NB4 (cell line): ENCODE measurements around the gene GMDS.

Experiments
- DNase-seq: peaks from one replicate; pipeline ENCODE4 v3.0.0; 2010; ENCODE audit warnings: low read depth
- H3K4me3 ChIP-seq: one replicate; pipeline ENCODE4 v1.5.1; 2011; ENCODE audit warnings: mild to moderate bottlenecking, low read depth, low read length, moderate library complexity
- MYC ChIP-seq: IDR thresholded peaks from 2 replicates; pipeline ENCODE4 v1.6.1; 2011; ENCODE audit warnings: low read depth, low read length
- POLR2A ChIP-seq: IDR thresholded peaks from 2 replicates; pipeline ENCODE4 v1.6.1; 2011; ENCODE audit warnings: mild to moderate bottlenecking; ENCODE audit not compliant: insufficient read length; ENCODE audit errors: extremely low read depth
- TF ChIP-seq, protein P1 (sequence below): IDR thresholded peaks from 2 replicates; pipeline ENCODE4 v1.6.1; 2011; ENCODE audit warnings: low read depth, low read length
- TF ChIP-seq, protein P2 (sequence below): IDR thresholded peaks from one replicate; pipeline ENCODE4 v1.5.1; 2012; ENCODE audit warnings: low read depth, low read length

The GMDS gene

DNA sequence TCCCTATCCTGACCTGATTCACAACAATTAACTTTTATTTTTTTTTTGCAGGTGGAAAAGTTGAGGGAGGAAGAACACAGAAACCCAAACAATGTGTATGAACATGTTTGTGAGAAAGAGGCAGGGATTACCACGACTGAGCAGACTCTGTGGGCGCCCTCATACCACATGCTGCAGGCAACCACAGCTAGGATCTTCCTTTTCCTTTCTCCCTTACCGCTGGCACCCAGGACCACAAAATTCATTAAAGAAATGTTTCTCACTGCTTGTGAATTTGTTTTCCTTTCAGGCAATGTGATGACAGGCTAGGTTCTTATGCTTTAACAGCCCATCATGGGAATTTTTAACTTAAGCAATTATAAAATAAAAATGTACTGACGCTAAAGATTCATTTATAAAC is 287.1 kb downstream of the GMDS start:
- no peak overlapping the region for H3K4me3 ChIP-seq
- TF ChIP-seq, protein P1, sequence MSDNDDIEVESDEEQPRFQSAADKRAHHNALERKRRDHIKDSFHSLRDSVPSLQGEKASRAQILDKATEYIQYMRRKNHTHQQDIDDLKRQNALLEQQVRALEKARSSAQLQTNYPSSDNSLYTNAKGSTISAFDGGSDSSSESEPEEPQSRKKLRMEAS = no peak
- no peak for TF ChIP-seq POLR2A
- no peak for TF ChIP-seq MYC
- TF ChIP-seq, protein P2, sequence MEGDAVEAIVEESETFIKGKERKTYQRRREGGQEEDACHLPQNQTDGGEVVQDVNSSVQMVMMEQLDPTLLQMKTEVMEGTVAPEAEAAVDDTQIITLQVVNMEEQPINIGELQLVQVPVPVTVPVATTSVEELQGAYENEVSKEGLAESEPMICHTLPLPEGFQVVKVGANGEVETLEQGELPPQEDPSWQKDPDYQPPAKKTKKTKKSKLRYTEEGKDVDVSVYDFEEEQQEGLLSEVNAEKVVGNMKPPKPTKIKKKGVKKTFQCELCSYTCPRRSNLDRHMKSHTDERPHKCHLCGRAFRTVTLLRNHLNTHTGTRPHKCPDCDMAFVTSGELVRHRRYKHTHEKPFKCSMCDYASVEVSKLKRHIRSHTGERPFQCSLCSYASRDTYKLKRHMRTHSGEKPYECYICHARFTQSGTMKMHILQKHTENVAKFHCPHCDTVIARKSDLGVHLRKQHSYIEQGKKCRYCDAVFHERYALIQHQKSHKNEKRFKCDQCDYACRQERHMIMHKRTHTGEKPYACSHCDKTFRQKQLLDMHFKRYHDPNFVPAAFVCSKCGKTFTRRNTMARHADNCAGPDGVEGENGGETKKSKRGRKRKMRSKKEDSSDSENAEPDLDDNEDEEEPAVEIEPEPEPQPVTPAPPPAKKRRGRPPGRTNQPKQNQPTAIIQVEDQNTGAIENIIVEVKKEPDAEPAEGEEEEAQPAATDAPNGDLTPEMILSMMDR = no peak
- DNase-seq = peak; percentile 23

DNA sequence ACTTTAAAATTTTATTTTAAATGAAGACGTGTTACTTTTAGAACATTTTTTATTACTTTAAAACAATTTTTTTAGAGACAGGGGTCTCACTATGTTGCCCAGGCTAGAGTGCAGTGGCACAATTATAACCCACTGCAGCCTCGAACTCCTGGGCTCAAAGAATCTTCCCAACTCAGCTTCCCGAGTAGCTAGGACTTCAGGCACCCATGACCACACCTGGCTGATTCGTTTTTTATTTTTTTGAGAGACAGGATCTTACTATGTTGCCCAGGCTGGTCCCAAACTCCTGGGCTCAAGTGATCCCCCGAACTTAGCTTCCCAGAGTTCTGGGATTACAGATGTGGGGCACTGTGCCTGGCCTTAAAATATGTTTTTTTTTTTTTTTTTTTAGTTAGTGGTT is 287.7 kb downstream of the GMDS start:
- H3K4me3 ChIP-seq = no peak overlapping the region

DNA sequence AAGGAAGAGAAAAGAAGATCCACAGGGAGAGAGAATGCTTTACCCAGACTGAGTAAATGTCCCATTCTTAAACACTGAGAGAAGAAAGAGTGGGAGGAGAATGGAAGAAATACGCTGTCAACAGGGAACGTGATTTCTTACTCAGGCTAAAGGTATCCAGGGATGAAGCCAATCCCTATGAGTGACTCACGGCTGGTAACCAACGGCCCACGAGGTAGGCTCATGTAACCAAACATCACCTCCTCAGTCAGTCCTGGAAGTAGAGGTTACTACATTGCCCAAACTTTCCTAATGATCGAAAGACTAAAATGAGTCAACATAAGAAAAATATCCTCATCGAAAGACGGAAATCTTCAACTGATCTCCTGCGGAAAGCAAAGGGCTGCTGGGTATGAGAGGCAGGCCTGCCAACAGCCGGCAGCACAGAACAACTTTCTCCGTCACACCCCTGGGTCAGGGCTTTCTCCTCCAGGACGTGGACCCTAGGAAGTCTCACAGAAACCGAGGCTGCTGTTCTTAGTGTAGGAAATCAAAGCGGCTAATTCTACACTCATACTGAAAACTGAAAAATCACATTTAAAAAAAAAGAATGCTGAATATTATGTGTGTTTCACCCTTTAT is 292.6 kb downstream of the GMDS start:
- H3K4me3 ChIP-seq = no peak overlapping the region
- no peak for DNase-seq
- TF ChIP-seq, protein P1 = no peak
- TF ChIP-seq, protein P2 = no peak

More for the DNA sequence above, 287.7 kb downstream of the GMDS start:
- TF ChIP-seq, protein P2 = no peak
- TF ChIP-seq, protein P1 = no peak
- TF ChIP-seq POLR2A (no peak), MYC (no peak)
- DNase-seq = no peak

DNA sequence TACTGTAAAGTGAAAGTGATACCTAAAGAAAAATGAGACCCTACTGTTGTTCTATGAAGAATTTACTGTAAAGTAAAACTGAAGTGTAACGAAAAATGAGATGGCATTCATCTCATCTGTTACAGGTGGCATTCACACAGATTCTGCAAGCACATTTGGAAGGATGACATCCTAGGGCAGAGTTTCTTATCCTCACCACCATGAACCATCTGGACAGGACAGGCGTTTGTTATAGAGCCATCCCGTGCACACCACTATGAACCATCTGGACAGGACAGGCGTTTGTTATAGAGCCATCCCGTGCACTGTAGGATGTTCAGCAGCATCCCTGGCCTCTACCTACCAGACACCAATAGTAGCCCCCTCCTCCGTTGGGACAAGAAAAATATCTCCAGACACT is 294.8 kb downstream of the GMDS start:
- TF ChIP-seq MYC = no peak
- TF ChIP-seq, protein P1 = no peak
- TF ChIP-seq, protein P2 = no peak
- DNase-seq = no peak
- H3K4me3 ChIP-seq = no peak overlapping the region

DNA sequence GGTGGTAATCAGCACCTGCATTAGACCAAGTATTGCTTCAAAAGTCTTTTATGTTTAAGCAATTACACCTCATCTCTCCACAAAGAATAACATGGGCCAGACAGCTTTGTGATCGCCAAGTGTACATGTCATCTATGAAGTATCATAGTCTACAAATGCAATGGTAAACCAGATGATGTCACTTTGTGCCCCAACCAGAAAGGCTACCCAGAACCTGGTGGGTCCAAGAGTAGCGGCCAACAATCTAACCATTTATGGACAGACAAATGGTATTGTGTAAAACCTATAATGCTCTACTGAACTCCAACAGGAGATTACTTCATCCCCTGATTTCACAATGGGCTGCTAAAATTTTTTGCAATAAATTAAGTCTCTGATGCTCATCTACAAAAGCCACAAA is 295.9 kb downstream of the GMDS start:
- DNase-seq = peak; percentile 85
- TF ChIP-seq, protein P2 = no peak
- H3K4me3 ChIP-seq = no peak overlapping the region

DNA sequence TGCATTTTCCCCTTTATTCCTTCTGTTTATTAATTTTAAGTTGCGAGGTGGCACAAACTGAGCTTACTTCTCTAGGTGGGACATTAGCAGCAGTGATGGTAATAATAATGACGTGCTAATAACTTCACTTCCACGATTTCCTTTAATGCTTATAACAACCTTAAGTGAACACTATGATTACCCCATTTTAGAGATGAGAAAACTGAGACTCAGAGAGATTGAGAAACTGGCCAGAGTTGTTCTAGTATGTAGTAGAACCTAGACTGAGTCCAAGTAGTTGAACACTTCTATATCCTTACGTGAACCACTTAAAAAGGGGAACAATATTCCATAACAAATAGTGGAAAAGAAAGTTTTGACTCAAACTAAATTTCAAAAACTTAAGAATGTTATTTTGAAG is 297.5 kb downstream of the GMDS start:
- H3K4me3 ChIP-seq = no peak overlapping the region
- no peak for DNase-seq
- no peak for TF ChIP-seq MYC
- TF ChIP-seq, protein P2 = no peak
- no peak for TF ChIP-seq POLR2A
- TF ChIP-seq, protein P1 = no peak
